Heart left ventricle (tissue), 16 donors: ENCODE results near the gene GLIPR1L2. TPM values are rescaled to one million over a fixed set of nuclear protein-coding genes. Genes with fewer than 3 reads are reported as not detected.

Experiments used
- ATAC-seq, 4 donors: fragments of 200-7000 bp; cut with Tn5 transposase; one replicate each; pipeline ENCODE4 v1.9.1; 2020 to 2022; ENCODE audit warnings: moderate library complexity in 4 of 4, mild to moderate bottlenecking in 3 of 4, moderate number of reproducible peaks in 1 of 4
- DNase-seq, 5 donors: peaks; one replicate each; pipeline ENCODE4 v3.0.0-alpha.2; 2020
- H3K27ac ChIP-seq, 12 donors: fragments of 200-600 bp; sonication (generic) in 4 of 12; one replicate each; pipeline versions ENCODE4 v1.5.0 to v1.8.0; 2016 to 2022; ENCODE audit warnings: mild to moderate bottlenecking in 2 of 12
- H3K27me3 ChIP-seq, 9 donors: fragments of 200-600 bp; sonication (generic) in 2 of 9; one replicate each; pipeline versions ENCODE4 v1.5.1 to v1.8.0; 2016 to 2022; ENCODE audit warnings: mild to moderate bottlenecking in 3 of 9
- H3K36me3 ChIP-seq, 9 donors: fragments of 200-600 bp; sonication (generic) in 2 of 9; one replicate each; pipeline versions ENCODE4 v1.5.0 to v1.8.0; 2018 to 2022; ENCODE audit warnings: mild to moderate bottlenecking in 2 of 9
- H3K4me1 ChIP-seq, 12 donors: fragments of 200-600 bp; sonication (generic) in 4 of 12; one replicate each; pipeline versions ENCODE4 v1.5.0 to v1.8.0; 2016 to 2022; ENCODE audit warnings: mild to moderate bottlenecking in 3 of 12
- H3K4me3 ChIP-seq, 12 donors: fragments of 200-600 bp; sonication (generic) in 4 of 12; one replicate each; pipeline versions ENCODE4 v1.5.0 to v1.8.0; 2017 to 2022; ENCODE audit warnings: mild to moderate bottlenecking in 9 of 12, moderate library complexity in 4 of 12
- H3K9me3 ChIP-seq, 12 donors: fragments of 200-600 bp; sonication (generic) in 4 of 12; one replicate each; pipeline versions ENCODE4 v1.5.0 to v1.8.0; 2016 to 2022; ENCODE audit warnings: mild to moderate bottlenecking in 1 of 12
- POLR2A ChIP-seq, 2 donors: fragments of 450-650 bp; IDR thresholded peaks; one replicate each; pipeline ENCODE4 v1.6.1; 2017; ENCODE audit warnings: antibody characterized with exemption in 2 of 2, mild to moderate bottlenecking in 2 of 2, moderate library complexity in 2 of 2
- WGBS, 4 donors: extraction: QIAGEN DNeasy Blood & Tissue Kit in 2 of 4; methylation state at CpG; one replicate each; pipeline versions ENCODE4 v1.1.5 to v1.1.7; 2013 to 2018; 5-methylcytosine and 5-hydroxymethylcytosine counted together
- intact Hi-C, 10 donors: fragments of 100-400 bp; cut with DNase I; formaldehyde crosslinking; loops; one replicate each; pipeline versions ENCODE4 v1.11.1 to v1.14.2; 2022
- polyA plus RNA-seq, 2 donors: library from polyadenylated mRNA; stranded (reverse); fragments of 200-250 nt; gene quantifications; one replicate each; pipeline ENCODE4 v1.2.3, GENCODE V29; 2013
- total RNA-seq, 9 donors: library from RNA; depleted of rRNA in 2 of 9; stranded (reverse); fragments of >200 nt in 2 of 9; fragmentation: NEBNext Ultra II Directional in 3 of 9; extraction: Animal tissue kit (Norgen Biotek cat#: 25700) in 3 of 9; gene quantifications; one replicate each; pipeline versions ENCODE4 v1.1.0 to v1.2.4, GENCODE V29; 2016 to 2023
- TF ChIP-seq, protein P1 (sequence below), 12 donors: fragments of 200-600 bp; sonication (generic) in 4 of 12; IDR thresholded peaks; one replicate each; pipeline versions ENCODE4 v1.5.0 to v1.8.0; 2018 to 2022; ENCODE audit warnings: antibody characterized with exemption in 12 of 12, mild to moderate bottlenecking in 5 of 12
- donor health status: ischemic (EF 13 %, LVEDD 7.1; RV severe dilation, severe dysfunction).
- donor health status: healthy with polysubstance abuse.
- donor health status: DM: no; HTN: yes; CAD: no.
- donor health status: DM: no; HTN: no; CAD: no.
- donor health status: ischemic (EF 25% LVEDD 6.9; RV normal size, moderate dysfunction).
- donor health status: ischemic (EF 25% LVEDD 5.7; RV mildly dilated, moderate dysfunction).
- donor health status: healthy.
- donor health status: DM: yes; HTN: yes; CAD: no.
- donor health status: ischemic (EF 35%, LVEDD 5.7; RV mildly dilated, moderate dysfunction).
- donor health status: nonischemic (EF 11% LVEDD 7.7; RV severe dilation, severe dysfunction).
- donor health status: DM: yes; HTN: yes; CAD: no.
- donor health status: PGD.
- donor health status: ischemic (EF 29% LVEDD 5.4; RV normal size, mild dysfunction).
- donor health status: nonischemic (EF 23%, LVEDD 6.1; RV moderate dilation, normal function).

GLIPR1L2 gene
- total and polyA plus RNA-seq, 11 donors: 0.71 to 4.4 (median 1.5) TPM

GRCh38 chr12:75419841-75420240 lies 29.0 kb downstream of the GLIPR1L2 start:
- Histone ChIP-seq H3K9me3 (peaks cover 0 to 13% (median 0%) of the 10 kb centered on the region in 12 donors), H3K27me3 (no peaks in the 10 kb centered on the region), H3K4me3 (no peak overlapping the region), H3K4me1 (no peaks in the 10 kb centered on the region), H3K27ac (no peak overlapping the region), H3K36me3 (no peaks in the 10 kb centered on the region)
- intact Hi-C loops: no loop called here
- TF ChIP-seq, protein P1, sequence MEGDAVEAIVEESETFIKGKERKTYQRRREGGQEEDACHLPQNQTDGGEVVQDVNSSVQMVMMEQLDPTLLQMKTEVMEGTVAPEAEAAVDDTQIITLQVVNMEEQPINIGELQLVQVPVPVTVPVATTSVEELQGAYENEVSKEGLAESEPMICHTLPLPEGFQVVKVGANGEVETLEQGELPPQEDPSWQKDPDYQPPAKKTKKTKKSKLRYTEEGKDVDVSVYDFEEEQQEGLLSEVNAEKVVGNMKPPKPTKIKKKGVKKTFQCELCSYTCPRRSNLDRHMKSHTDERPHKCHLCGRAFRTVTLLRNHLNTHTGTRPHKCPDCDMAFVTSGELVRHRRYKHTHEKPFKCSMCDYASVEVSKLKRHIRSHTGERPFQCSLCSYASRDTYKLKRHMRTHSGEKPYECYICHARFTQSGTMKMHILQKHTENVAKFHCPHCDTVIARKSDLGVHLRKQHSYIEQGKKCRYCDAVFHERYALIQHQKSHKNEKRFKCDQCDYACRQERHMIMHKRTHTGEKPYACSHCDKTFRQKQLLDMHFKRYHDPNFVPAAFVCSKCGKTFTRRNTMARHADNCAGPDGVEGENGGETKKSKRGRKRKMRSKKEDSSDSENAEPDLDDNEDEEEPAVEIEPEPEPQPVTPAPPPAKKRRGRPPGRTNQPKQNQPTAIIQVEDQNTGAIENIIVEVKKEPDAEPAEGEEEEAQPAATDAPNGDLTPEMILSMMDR (IDR thresholded peaks at IDR 0.05): no peak
- no peak for TF ChIP-seq POLR2A (IDR thresholded peaks at IDR 0.05)
- ATAC-seq (no peak), DNase-seq (no peak)
- WGBS, 4 donors: 67 to 86% (median 72%) methylated on average over 2 of the region's 2 CpGs

DNA sequence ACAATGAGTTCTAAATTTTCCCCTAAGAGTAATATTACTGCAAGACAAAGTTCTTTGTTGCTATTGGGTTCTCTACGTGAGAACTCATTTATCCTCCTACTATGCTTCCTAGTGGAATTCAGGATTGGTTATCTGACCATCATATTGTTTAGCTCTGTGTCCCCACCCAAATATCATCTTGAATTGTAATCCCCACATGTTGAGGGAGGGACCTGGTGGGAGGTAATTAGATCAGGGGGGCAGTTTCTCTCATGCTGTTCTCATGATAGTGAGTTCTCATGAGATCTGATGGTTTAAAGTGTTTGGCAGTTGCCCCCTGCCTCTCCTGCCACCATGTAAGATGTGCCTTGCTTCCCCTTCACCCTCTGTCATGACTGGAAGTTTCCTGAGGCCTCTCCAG lies 36.6 kb downstream of the GLIPR1L2 start:
- ATAC-seq: no peak
- 42 to 66% (median 45%) methylated on average over 1 of the region's 1 CpG for WGBS, 4 donors
- Histone ChIP-seq H3K27ac (no peak overlapping the region), H3K4me1 (no peaks in the 10 kb centered on the region), H3K36me3 (no peaks in the 10 kb centered on the region), H3K27me3 (no peaks in the 10 kb centered on the region), H3K4me3 (no peak overlapping the region), H3K9me3 (peaks cover 0 to 22% (median 8%) of the 10 kb centered on the region in 12 donors)
- DNase-seq: no peak
- intact Hi-C loops: no loop called here
- TF ChIP-seq POLR2A (IDR thresholded peaks at IDR 0.05): no peak
- TF ChIP-seq, protein P1 (IDR thresholded peaks at IDR 0.05): no peak

DNA sequence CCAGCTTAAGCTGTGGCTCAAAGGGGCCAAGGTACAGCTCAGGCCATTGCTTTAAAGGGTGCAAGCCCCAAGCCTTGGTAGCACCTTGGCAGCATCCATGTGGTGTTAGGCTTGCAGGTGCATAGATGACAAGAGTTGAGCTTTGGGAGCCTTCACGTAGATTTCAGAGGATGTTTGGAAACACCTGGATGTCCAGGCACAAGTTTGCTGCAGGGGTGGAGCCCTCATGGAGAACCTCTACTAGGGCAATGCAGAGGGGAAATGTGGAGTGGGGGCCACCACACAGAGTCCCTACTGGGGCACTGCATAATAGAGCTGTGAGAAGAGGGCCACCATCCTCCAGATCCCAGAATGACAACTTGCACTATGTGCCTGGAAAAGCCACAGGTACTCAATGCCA lies 37.9 kb downstream of the GLIPR1L2 start:
- Histone ChIP-seq H3K36me3 (no peaks in the 10 kb centered on the region), H3K4me1 (no peaks in the 10 kb centered on the region), H3K4me3 (no peak overlapping the region), H3K27ac (no peak overlapping the region), H3K9me3 (peaks cover 0 to 20% (median 8%) of the 10 kb centered on the region in 12 donors), H3K27me3 (no peaks in the 10 kb centered on the region)
- no peak for ATAC-seq
- 81 to 86% (median 85%) methylated on average over 1 of the region's 1 CpG for WGBS, 4 donors
- TF ChIP-seq, protein P1 (IDR thresholded peaks at IDR 0.05): no peak
- no peak for TF ChIP-seq POLR2A (IDR thresholded peaks at IDR 0.05)
- intact Hi-C loops: no loop called here
- no peak for DNase-seq

DNA sequence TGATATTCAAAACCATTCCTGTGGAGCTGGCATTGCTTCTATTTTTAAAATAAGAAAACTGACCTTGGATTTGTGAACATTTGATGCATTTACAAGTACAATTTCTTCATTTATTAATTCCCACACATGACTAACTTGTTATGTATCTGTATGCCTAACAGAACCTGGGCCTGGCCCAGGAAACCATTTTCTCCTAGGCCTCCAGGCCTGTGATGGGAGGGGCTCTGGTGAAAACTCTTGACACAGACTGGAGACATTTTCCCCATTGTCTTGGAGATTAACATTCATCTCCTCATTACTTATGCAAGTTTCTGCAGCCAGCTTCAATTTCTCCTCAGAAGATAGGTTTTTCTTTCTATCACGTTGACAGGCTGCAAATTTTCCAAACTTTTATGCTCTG lies 42.0 kb downstream of the GLIPR1L2 start:
- intact Hi-C loops: no loop called here
- Histone ChIP-seq H3K4me1 (no peaks in the 10 kb centered on the region), H3K27me3 (no peaks in the 10 kb centered on the region), H3K36me3 (no peaks in the 10 kb centered on the region), H3K9me3 (peaks cover 0 to 31% (median 12%) of the 10 kb centered on the region in 12 donors), H3K4me3 (no peak overlapping the region), H3K27ac (no peak overlapping the region)
- 42 to 72% (median 63%) methylated on average over 1 of the region's 1 CpG for WGBS, 4 donors
- DNase-seq (no peak), ATAC-seq (no peak)
- TF ChIP-seq, protein P1 (IDR thresholded peaks at IDR 0.05): no peak
- TF ChIP-seq POLR2A (IDR thresholded peaks at IDR 0.05): no peak
